Immature natural killer cell (primary cell): ENCODE measurements around the gene RPS15. TPM values are rescaled to one million over a fixed set of nuclear protein-coding genes. Genes with fewer than 3 reads are reported as not detected.

Experiments
- DNase-seq, 3 donors: peaks; one replicate each; pipeline ENCODE4 v3.0.0; 2022; ENCODE audit warnings: mixed read lengths in 1 of 3
- H3K27ac Mint-ChIP-seq, 6 donors: one replicate each; pipeline ENCODE4 v1.8.0; 2020; ENCODE audit warnings: mixed read lengths in 6 of 6, mild to moderate bottlenecking in 5 of 6, inconsistent platforms in 4 of 6, moderate library complexity in 3 of 6
- H3K27me3 Mint-ChIP-seq, 3 donors: one replicate each; pipeline ENCODE4 v1.8.0; 2020 to 2021; ENCODE audit warnings: low read depth in 3 of 3, mild to moderate bottlenecking in 3 of 3, mixed read lengths in 3 of 3, moderate library complexity in 3 of 3, inconsistent platforms in 1 of 3
- H3K36me3 Mint-ChIP-seq, 3 donors: one replicate each; pipeline ENCODE4 v1.8.0; 2020; ENCODE audit warnings: mixed read lengths in 3 of 3, inconsistent platforms in 2 of 3, mild to moderate bottlenecking in 2 of 3
- H3K4me1 Mint-ChIP-seq, 2 donors: one replicate each; pipeline ENCODE4 v1.8.0; 2020; ENCODE audit warnings: inconsistent platforms in 2 of 2, mild to moderate bottlenecking in 2 of 2, mixed read lengths in 2 of 2, moderate library complexity in 1 of 2
- H3K4me3 Mint-ChIP-seq, 5 donors: one replicate each; pipeline ENCODE4 v1.8.0; 2020; ENCODE audit warnings: mild to moderate bottlenecking in 5 of 5, mixed read lengths in 5 of 5, inconsistent platforms in 3 of 5, moderate library complexity in 3 of 5
- H3K9me3 Mint-ChIP-seq, 6 donors: one replicate each; pipeline ENCODE4 v1.8.0; 2020; ENCODE audit warnings: mild to moderate bottlenecking in 6 of 6, mixed read lengths in 6 of 6, inconsistent platforms in 4 of 6, moderate library complexity in 3 of 6
- polyA plus RNA-seq, 3 donors: library from polyadenylated mRNA; unstranded; fragments of 300-500 nt; fragmentation: Illumina TruSeq; gene quantifications; one replicate each; pipeline ENCODE4 v1.2.3, GENCODE V29; 2021

The RPS15 gene
- polyA plus RNA-seq, 3 donors from 2014 or later, result 1,383 to 2,244 (median 1,622) TPM

DNA sequence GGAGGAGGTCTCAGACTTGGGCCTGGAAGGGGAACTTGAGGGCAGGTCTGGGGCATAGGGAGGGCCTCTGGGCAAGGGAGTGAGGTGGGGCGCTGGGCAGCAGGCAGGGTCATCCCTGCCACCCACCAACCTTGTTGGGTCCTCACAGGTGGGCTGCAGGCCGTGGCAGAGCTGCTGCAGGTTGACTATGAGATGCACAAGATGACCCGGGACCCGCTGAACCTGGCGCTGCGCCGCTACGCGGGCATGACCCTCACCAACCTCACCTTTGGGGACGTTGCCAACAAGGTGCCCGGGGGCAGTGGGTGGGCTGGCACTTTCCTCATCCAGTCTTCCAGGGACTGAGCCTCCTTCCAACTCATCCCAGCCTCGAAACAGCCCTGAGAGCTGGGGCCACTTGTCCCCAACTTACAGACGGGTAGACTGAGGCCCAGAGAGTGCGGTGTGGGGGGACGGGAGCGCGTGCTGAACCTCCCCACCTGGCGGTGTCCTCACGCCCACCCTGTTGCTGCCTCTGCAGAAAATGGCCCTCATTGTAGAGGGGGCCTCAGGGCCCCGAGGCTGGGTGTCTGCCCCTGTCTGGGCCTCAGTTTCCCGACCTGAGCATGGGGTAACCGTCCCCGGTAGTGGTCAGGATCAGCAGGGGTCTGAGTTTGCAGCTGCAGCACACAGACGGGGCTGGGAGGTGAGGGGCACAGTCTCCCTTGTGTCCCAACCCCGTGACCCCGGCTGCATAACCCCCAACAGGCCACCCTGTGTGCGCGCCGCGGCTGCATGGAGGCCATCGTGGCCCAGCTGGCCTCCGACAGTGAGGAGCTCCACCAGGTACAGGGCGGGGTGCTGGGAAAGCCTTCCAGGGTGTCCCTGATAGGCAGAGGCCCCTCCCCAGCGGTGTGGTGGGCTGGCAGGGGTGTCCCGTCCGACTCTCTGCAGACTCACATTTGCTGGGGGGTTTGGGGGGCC is 22.1 kb downstream of the RPS15 start:
- peaks cover 3 to 16% (median 9%) of the 10 kb centered on the region in 3 donors for H3K27me3 Mint-ChIP-seq
- no peaks in the 10 kb centered on the region for H3K36me3 Mint-ChIP-seq
- DNase-seq, result no peak
- H3K4me1 Mint-ChIP-seq, result peaks cover 4 to 5% of the 10 kb centered on the region in 2 donors
- H3K27ac Mint-ChIP-seq, result no peak overlapping the region
- peaks cover 0 to 1% (median 0%) of the 10 kb centered on the region in 6 donors for H3K9me3 Mint-ChIP-seq
- H3K4me3 Mint-ChIP-seq, result no peak overlapping the region

DNA sequence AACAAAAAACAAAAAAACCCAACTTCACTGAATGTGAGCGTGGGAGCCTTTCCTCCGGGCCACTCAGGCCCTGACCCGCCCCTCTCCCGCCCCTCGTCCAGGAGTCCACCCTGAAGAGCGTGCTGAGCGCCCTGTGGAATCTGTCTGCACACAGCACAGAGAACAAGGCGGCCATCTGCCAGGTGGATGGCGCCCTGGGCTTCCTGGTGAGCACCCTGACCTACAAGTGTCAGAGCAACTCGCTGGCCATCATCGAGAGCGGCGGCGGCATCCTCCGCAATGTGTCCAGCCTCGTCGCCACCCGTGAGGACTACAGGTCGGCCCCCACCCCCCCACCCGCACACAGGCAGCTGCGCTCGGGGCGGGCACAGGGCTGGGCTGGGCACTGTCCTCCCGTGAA is 23.7 kb downstream of the RPS15 start:
- no peak overlapping the region for H3K4me3 Mint-ChIP-seq
- peaks cover 0 to 1% (median 0%) of the 10 kb centered on the region in 6 donors for H3K9me3 Mint-ChIP-seq
- no peaks in the 10 kb centered on the region for H3K36me3 Mint-ChIP-seq
- peaks cover 4 to 10% (median 7%) of the 10 kb centered on the region in 3 donors for H3K27me3 Mint-ChIP-seq
- no peak overlapping the region for H3K27ac Mint-ChIP-seq
- H3K4me1 Mint-ChIP-seq, result peaks cover 0 to 1% of the 10 kb centered on the region in 2 donors
- DNase-seq, result no peak

GRCh38 chr19:1465191-1466016 is 27.2 kb downstream of the RPS15 start:
- DNase-seq, result peak in 1 of 3 donors; percentile 23
- H3K4me3 Mint-ChIP-seq, result peak overlapping the region in 1 of 5 donors; percentile 59
- H3K9me3 Mint-ChIP-seq, result no peaks in the 10 kb centered on the region
- H3K4me1 Mint-ChIP-seq, result peaks cover 0 to 4% of the 10 kb centered on the region in 2 donors
- H3K27ac Mint-ChIP-seq, result no peak overlapping the region
- H3K27me3 Mint-ChIP-seq, result peaks cover 2 to 17% (median 3%) of the 10 kb centered on the region in 3 donors
- no peaks in the 10 kb centered on the region for H3K36me3 Mint-ChIP-seq

DNA sequence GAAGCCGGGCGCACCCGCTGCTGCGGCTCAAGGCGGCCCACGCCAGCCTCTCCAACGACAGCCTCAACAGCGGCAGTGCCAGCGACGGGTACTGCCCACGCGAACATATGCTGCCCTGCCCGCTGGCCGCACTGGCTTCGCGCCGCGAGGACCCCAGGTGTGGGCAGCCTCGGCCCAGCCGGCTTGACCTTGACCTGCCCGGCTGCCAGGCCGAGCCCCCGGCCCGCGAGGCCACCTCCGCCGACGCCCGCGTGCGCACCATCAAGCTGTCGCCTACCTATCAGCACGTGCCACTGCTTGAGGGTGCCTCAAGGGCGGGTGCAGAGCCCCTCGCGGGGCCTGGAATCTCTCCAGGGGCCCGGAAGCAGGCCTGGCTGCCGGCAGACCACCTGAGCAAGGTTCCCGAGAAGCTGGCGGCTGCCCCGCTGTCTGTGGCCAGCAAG is 27.8 kb downstream of the RPS15 start:
- peaks cover 2 to 18% (median 3%) of the 10 kb centered on the region in 3 donors for H3K27me3 Mint-ChIP-seq
- H3K27ac Mint-ChIP-seq, result no peak overlapping the region
- H3K4me3 Mint-ChIP-seq, result no peak overlapping the region
- DNase-seq, result no peak
- H3K36me3 Mint-ChIP-seq, result no peaks in the 10 kb centered on the region
- H3K9me3 Mint-ChIP-seq, result no peaks in the 10 kb centered on the region
- H3K4me1 Mint-ChIP-seq, result peaks cover 0 to 5% of the 10 kb centered on the region in 2 donors

- Mint-ChIP-seq H3K4me1 (peaks cover 0 to 7% of the 10 kb centered on the region in 2 donors), H3K4me3 (no peak overlapping the region), H3K36me3 (no peaks in the 10 kb centered on the region), H3K27ac (no peak overlapping the region), H3K27me3 (peaks cover 2 to 21% (median 3%) of the 10 kb centered on the region in 3 donors), H3K9me3 (no peaks in the 10 kb centered on the region)
- DNase-seq, result no peak
Measured at GRCh38 chr19:1466461-1467214, 28.4 kb downstream of the RPS15 start.

DNA sequence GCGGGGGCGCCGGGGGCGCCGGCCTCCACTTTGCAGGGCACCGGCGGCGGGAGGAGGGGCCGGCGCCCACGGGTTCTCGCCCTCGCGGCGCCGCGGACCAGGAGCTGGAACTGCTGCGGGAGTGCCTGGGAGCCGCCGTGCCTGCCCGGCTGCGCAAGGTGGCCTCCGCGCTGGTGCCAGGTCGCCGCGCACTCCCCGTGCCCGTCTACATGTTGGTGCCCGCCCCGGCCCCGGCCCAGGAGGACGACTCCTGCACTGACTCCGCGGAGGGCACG is 29.0 kb downstream of the RPS15 start:
- Mint-ChIP-seq H3K27ac (no peak overlapping the region), H3K4me3 (no peak overlapping the region), H3K27me3 (peaks cover 2 to 21% (median 3%) of the 10 kb centered on the region in 3 donors), H3K4me1 (peaks cover 0 to 9% of the 10 kb centered on the region in 2 donors), H3K36me3 (no peaks in the 10 kb centered on the region), H3K9me3 (no peaks in the 10 kb centered on the region)
- DNase-seq, result no peak

GRCh38 chr19:1467490-1468273 is 29.5 kb downstream of the RPS15 start:
- Mint-ChIP-seq H3K4me3 (no peak overlapping the region), H3K9me3 (no peaks in the 10 kb centered on the region), H3K27me3 (peaks cover 2 to 21% (median 3%) of the 10 kb centered on the region in 3 donors), H3K4me1 (peaks cover 0 to 9% of the 10 kb centered on the region in 2 donors), H3K36me3 (no peaks in the 10 kb centered on the region), H3K27ac (no peak overlapping the region)
- DNase-seq, result no peak

DNA sequence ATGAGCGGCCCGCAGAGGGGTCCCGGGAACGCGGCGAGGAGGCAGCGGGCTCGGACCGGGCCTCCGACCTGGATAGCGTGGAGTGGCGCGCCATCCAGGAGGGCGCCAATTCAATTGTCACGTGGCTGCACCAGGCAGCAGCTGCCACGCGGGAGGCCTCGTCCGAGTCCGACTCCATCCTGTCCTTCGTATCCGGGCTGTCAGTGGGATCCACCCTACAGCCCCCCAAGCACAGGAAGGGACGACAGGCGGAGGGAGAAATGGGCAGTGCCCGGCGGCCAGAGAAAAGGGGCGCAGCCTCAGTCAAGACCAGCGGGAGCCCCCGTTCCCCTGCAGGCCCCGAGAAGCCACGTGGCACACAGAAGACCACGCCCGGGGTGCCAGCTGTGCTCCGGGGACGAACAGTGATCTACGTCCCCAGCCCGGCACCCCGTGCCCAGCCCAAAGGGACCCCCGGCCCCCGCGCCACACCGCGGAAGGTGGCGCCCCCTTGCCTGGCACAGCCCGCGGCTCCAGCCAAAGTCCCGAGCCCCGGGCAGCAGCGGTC is 30.2 kb downstream of the RPS15 start:
- peaks cover 0 to 12% of the 10 kb centered on the region in 2 donors for H3K4me1 Mint-ChIP-seq
- H3K4me3 Mint-ChIP-seq, result peak overlapping the region in 2 of 5 donors; percentile 13 to 56
- H3K9me3 Mint-ChIP-seq, result no peaks in the 10 kb centered on the region
- no peak for DNase-seq
- no peak overlapping the region for H3K27ac Mint-ChIP-seq
- no peaks in the 10 kb centered on the region for H3K36me3 Mint-ChIP-seq
- H3K27me3 Mint-ChIP-seq, result peaks cover 4 to 21% (median 5%) of the 10 kb centered on the region in 3 donors

DNA sequence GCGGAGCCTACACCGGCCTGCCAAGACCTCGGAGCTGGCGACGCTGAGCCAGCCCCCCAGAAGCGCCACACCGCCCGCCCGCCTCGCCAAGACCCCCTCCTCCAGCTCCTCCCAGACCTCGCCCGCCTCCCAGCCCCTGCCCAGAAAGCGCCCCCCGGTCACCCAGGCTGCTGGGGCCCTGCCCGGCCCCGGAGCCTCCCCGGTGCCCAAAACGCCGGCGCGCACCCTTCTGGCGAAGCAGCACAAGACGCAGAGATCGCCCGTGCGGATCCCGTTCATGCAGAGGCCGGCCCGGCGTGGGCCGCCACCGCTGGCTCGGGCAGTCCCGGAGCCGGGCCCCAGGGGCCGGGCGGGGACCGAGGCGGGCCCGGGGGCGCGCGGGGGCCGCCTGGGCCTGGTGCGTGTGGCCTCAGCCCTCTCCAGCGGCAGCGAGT is 30.6 kb downstream of the RPS15 start:
- Mint-ChIP-seq H3K27ac (no peak overlapping the region), H3K36me3 (no peaks in the 10 kb centered on the region), H3K9me3 (no peaks in the 10 kb centered on the region), H3K4me3 (peak overlapping the region in 2 of 5 donors; percentile 43 to 56), H3K27me3 (peaks cover 4 to 21% (median 5%) of the 10 kb centered on the region in 3 donors), H3K4me1 (peaks cover 0 to 12% of the 10 kb centered on the region in 2 donors)
- DNase-seq, result no peak

- peak in 2 of 3 donors; percentile 19 to 25 for DNase-seq
- Mint-ChIP-seq H3K9me3 (no peaks in the 10 kb centered on the region), H3K27me3 (peaks cover 2 to 21% (median 4%) of the 10 kb centered on the region in 3 donors), H3K36me3 (no peaks in the 10 kb centered on the region), H3K27ac (no peak overlapping the region), H3K4me1 (peaks cover 0 to 12% of the 10 kb centered on the region in 2 donors), H3K4me3 (peak overlapping the region in 1 of 5 donors; percentile 67)
Measured at GRCh38 chr19:1469255-1470054, 31.3 kb downstream of the RPS15 start.

DNA sequence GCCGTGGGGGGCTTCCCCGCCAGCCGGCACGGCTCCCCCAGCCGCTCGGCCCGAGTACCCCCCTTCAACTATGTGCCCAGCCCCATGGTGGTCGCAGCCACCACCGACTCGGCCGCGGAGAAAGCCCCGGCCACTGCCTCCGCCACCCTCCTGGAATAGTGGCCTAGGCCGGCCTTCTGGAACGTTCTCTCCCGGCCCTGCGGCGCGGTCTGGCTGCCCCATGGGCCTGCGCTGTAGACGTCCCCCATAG is 31.8 kb downstream of the RPS15 start:
- no peak for DNase-seq
- H3K27me3 Mint-ChIP-seq, result peaks cover 2 to 22% (median 4%) of the 10 kb centered on the region in 3 donors
- no peak overlapping the region for H3K27ac Mint-ChIP-seq
- H3K9me3 Mint-ChIP-seq, result peaks cover 0 to 2% (median 0%) of the 10 kb centered on the region in 6 donors
- H3K4me3 Mint-ChIP-seq, result peak overlapping the region; percentile 63 to 80 (median 73)
- peaks cover 0 to 12% of the 10 kb centered on the region in 2 donors for H3K4me1 Mint-ChIP-seq
- H3K36me3 Mint-ChIP-seq, result no peaks in the 10 kb centered on the region
